Epithelial cell of proximal tubule (primary cell): Measurements from ENCODE around the gene SREBF1. TPM values are rescaled to one million over a fixed set of nuclear protein-coding genes. Genes with fewer than 3 reads are reported as not detected.

ENCODE experiments used
- DNase-seq: peaks from one replicate; pipeline ENCODE4 v3.0.0-alpha.2; 2011; ENCODE audit warnings: low read depth
- H3K4me3 ChIP-seq: 2 replicates; pipeline ENCODE4 v1.5.1; 2011; ENCODE audit warnings: low read depth, mild to moderate bottlenecking, low read length
- total RNA-seq: library from RNA; depleted of rRNA; stranded (reverse); fragments of >200 nt; gene quantifications from 2 replicates; pipeline ENCODE4 v1.2.3, GENCODE V29; 2015
- TF ChIP-seq, protein P1 (sequence below): conservative IDR thresholded peaks from 2 replicates; pipeline ENCODE4 v1.5.1; 2012; ENCODE audit warnings: low read depth, mild to moderate bottlenecking, low read length

The SREBF1 gene
- total RNA-seq, 1 donor from 2014 or later: 58.3 TPM

- DNase-seq: no peak
- H3K4me3 ChIP-seq: no peak overlapping the region
- TF ChIP-seq, protein P1, sequence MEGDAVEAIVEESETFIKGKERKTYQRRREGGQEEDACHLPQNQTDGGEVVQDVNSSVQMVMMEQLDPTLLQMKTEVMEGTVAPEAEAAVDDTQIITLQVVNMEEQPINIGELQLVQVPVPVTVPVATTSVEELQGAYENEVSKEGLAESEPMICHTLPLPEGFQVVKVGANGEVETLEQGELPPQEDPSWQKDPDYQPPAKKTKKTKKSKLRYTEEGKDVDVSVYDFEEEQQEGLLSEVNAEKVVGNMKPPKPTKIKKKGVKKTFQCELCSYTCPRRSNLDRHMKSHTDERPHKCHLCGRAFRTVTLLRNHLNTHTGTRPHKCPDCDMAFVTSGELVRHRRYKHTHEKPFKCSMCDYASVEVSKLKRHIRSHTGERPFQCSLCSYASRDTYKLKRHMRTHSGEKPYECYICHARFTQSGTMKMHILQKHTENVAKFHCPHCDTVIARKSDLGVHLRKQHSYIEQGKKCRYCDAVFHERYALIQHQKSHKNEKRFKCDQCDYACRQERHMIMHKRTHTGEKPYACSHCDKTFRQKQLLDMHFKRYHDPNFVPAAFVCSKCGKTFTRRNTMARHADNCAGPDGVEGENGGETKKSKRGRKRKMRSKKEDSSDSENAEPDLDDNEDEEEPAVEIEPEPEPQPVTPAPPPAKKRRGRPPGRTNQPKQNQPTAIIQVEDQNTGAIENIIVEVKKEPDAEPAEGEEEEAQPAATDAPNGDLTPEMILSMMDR: no peak
These were observed 70.6 kb downstream of the SREBF1 start for GRCh38 chr17:17766077-17766743.

GRCh38 chr17:17765359-17766076, 71.3 kb downstream of the SREBF1 start:
- TF ChIP-seq, protein P1: no peak
- H3K4me3 ChIP-seq: no peak overlapping the region
- no peak for DNase-seq

- TF ChIP-seq, protein P1: no peak
- H3K4me3 ChIP-seq: no peak overlapping the region
- no peak for DNase-seq
These were observed 73.1 kb downstream of the SREBF1 start for GRCh38 chr17:17763734-17764133.

DNA sequence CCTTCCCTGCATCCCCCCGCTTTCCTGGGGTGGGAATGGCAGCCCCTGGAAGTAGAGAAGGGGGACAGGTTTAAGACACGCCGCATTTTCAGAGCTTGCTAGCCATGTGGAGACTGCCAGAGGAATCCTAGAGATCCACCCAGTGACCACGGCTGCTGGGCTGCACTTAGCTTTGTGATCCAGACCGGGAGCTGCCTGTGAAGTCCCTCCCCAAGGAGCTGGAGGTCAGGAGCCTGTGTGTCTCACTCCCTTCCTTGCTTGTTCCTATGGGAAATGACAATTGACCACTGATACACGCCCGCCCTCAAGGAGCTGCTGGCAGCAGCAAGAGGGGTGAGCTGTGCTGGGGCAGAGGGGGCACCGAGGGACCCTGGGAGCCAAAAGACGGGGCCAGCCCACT, 73.7 kb downstream of the SREBF1 start:
- DNase-seq: no peak

DNA sequence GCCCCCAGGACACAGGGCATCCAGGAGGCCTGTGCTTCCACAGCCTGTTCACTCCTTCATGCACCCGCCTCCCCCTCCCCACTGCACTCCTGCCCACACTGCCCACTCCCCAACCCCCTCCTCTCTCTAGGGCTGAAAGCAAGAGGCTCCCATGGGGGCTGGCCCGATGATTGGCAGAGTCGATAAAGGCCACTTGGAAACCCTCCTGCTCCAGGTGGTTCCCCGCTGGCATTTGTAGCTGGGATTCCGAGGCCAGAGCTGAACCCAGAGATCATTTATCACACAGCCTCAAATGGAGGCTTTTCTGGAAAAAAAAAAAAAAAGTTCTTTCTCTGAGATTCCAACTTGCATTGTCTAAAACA, 74.1 kb downstream of the SREBF1 start:
- TF ChIP-seq, protein P1: no peak
- H3K4me3 ChIP-seq: no peak overlapping the region

More for the DNA sequence above, 73.7 kb downstream of the SREBF1 start:
- H3K4me3 ChIP-seq: no peak overlapping the region
- TF ChIP-seq, protein P1: no peak

More for the DNA sequence above, 74.1 kb downstream of the SREBF1 start:
- no peak for DNase-seq

Other genes with a start within 250 kb of the SREBF1 start
- gene PEMT, start 245.3 kb downstream of the SREBF1 start, total RNA-seq: 48.3 and 135 TPM in 2 replicates
- gene RAI1, start 155.5 kb downstream of the SREBF1 start, total RNA-seq: 13.7 and 22.7 TPM in 2 replicates
- gene TOM1L2, start 135.4 kb upstream of the SREBF1 start, total RNA-seq: 13.2 and 19.4 TPM in 2 replicates
- 0.06 and 0.72 TPM in 2 replicates for gene DRC3, start 135.9 kb upstream of the SREBF1 start, total RNA-seq
- gene ATPAF2, start 202.2 kb upstream of the SREBF1 start, total RNA-seq: 10.2 and 19.5 TPM in 2 replicates
- gene GID4, start 202.4 kb upstream of the SREBF1 start, total RNA-seq: 4.8 and 7.0 TPM in 2 replicates